Body of pancreas (tissue), 4 donors: ENCODE measurements around the gene DRC3.

ENCODE experiments used
- CTCF ChIP-seq, 7 experiments: fragments of 450-650 bp in 4 of 7; fragments of 200-600 bp in 3 of 7; sonication (generic) in 3 of 7; IDR thresholded peaks; one replicate each; pipeline ENCODE4 v1.5.1; 2016 to 2019; ENCODE audit warnings: antibody characterized with exemption in 7 of 7
- POLR2A ChIP-seq, 3 donors: fragments of 450-650 bp; IDR thresholded peaks; one replicate each; pipeline ENCODE4 v1.6.1; 2016; ENCODE audit warnings: antibody characterized with exemption in 3 of 3, mild to moderate bottlenecking in 2 of 3

- TF ChIP-seq CTCF (IDR thresholded peaks at IDR 0.05) (no peak), POLR2A (IDR thresholded peaks at IDR 0.05) (no peak)
Measured at GRCh38 chr17:18018411-18018921, 45.8 kb downstream of the DRC3 start.
